Medulla oblongata (tissue), 1 donor: Measurements from ENCODE around the gene SCNN1G.
"Not testable (repeated sequence)": the region's sequence is repeated elsewhere in the genome, so short reads cannot be mapped to it uniquely, and the experiment has no call there.

Experiments used
- DNase-seq: peaks from one replicate; pipeline ENCODE4 v3.0.0-alpha.2; 2015; ENCODE audit errors: extremely low spot score

Gene SCNN1G

GRCh38 chr16:23252310-23252709 is 69.8 kb downstream of the SCNN1G start:
- no peak for DNase-seq

- DNase-seq: not testable (repeated sequence)
These were observed 71.1 kb downstream of the SCNN1G start for GRCh38 chr16:23253650-23254049.

GRCh38 chr16:23254338-23254737 is 71.8 kb downstream of the SCNN1G start:
- no peak for DNase-seq

DNA sequence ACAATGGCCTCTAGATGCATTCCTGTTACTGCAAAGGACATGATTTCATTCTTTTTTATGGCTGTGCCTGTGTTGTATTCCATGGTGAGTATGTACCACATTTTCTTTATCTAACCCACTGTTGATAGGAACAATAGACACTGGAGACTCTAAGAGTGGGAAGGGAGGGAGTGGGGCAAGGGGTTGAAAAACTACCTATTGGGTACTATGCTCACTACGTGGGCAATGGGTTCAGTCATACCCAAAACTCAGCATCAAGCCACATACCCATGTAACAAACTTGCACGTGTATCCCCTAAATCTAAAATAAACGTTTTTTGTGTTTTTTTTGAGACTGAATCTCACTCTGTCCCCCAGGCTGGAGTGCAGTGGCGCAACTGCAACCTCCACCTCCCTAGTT is 72.5 kb downstream of the SCNN1G start:
- no peak for DNase-seq

GRCh38 chr16:23256440-23256839 is 73.9 kb downstream of the SCNN1G start:
- no peak for DNase-seq

DNA sequence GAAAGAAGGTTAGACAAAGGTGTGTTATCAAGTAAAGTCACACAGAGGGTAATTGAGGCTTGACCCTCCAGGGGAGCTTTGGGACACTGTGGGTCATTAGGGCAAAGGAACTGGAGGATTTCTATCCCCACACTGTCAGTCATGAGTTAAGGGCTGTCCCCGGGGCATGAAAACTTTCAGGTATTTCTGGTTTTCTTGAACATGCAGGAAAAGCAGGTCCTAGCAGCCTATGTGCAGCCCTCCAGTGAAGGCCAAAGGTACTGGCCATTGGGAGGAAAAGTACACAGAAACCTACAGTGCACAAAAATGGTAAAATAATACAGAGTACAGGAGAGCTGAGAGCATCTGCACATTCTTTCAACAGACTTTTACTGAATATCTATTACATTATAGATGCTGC is 75.1 kb downstream of the SCNN1G start:
- no peak for DNase-seq

- no peak for DNase-seq
These were observed 76.3 kb downstream of the SCNN1G start for GRCh38 chr16:23258919-23259237.
